ENCODE data around the gene ADSS1. TPM values are rescaled to one million over a fixed set of nuclear protein-coding genes. Genes with fewer than 3 reads are reported as not detected.

Gene ADSS1
- total RNA-seq, 1 donor from 2014 or later, result 49.3 TPM

DNA sequence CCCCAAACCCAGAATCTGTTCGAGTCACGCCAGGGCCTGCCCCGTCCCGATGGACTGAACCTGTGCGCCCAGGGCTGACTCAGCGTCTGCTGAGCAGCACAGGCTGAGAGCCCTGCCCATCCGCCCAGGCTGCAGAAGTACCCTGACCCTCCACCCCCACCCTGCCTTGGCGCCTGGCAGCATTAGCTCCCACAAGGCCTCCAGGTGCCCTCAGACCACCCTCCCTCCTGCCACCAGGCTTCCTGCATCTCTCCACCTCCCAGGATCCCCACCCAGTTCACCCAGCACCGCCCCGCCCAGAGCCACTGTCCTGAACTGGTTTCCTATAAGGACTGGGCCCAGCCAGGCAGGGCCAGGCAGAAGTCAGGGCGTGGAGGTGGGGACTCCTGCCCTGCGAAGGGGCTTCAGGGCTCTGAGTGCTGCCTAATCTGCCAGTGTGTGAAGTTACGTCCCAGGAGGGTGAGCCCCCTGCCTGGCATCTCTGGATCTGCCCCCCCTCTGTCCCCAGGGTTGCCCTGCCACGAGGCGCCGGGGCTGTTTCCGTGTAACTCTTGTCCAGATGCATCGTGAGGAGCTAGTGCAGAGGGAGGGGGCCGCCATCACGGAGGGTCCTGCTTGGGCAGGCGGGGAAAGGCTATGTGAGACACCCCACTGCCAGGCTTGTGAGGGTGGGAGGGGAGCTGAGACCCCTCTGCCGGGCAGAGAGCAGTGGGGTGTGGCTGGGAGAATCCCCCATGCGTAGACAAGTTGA is 9.1 kb downstream of the ADSS1 start:
- peak; percentile 47 for DNase-seq (ENCODE audit: low spot score)

GRCh38 chr14:104734051-104734587 is 10.1 kb downstream of the ADSS1 start:
- no peak for DNase-seq (ENCODE audit: low spot score)

DNA sequence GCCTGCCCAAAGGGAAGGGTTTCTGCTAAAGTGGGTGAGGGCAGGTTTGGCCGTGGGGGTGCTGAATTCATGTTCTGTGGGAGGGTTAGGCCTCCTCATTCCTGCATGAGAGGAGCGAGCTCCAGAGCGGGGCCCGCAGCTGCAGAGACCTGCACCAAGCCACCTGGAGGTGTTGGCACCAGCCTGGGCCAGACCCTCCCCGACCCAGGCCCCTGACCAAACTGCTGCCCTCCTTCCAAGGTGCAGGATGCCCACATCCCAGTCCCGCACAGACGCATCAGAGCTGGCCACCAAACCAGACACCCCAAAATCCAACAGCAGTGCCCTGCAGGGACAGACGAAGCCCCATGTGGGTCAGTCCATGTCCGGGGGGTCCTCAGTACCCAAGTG is 10.6 kb downstream of the ADSS1 start:
- no peak for DNase-seq (ENCODE audit: low spot score)

DNA sequence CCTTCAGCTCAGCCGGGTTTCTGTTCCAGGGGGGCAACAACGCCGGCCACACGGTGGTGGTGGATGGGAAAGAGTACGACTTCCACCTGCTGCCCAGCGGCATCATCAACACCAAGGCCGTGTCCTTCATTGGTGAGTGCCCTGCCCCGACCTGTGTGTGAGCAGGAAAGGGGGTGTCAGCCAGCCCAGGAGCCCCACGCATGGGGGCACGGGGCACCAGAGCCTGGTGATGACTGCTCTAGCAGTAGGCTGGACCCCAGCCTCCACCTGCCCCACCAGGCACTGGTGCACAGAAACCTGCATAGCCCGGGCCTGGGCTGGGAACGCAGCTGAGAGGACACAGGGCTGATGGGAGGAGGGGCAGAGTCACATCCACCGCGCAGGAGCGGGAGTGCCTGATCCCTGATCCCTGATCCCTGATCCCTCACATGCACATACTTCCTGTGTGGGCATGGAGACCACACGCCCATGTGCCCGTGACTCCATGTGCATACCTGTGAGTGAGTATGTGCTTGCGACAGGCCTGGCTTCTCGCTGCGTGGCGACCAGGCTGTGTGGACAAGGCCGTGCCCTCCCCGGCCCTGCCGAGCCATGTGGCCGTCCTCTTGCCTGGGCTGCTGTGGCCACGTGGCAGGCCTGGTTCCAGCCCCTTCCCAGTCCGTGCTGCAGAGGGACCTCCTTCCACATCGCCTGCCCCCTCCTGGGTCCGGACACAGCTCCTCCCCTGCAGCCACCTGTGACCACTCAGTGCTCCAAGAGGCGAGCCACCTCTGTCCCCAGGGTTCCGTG is 11.2 kb downstream of the ADSS1 start:
- peak; percentile 44 for DNase-seq (ENCODE audit: low spot score)

DNA sequence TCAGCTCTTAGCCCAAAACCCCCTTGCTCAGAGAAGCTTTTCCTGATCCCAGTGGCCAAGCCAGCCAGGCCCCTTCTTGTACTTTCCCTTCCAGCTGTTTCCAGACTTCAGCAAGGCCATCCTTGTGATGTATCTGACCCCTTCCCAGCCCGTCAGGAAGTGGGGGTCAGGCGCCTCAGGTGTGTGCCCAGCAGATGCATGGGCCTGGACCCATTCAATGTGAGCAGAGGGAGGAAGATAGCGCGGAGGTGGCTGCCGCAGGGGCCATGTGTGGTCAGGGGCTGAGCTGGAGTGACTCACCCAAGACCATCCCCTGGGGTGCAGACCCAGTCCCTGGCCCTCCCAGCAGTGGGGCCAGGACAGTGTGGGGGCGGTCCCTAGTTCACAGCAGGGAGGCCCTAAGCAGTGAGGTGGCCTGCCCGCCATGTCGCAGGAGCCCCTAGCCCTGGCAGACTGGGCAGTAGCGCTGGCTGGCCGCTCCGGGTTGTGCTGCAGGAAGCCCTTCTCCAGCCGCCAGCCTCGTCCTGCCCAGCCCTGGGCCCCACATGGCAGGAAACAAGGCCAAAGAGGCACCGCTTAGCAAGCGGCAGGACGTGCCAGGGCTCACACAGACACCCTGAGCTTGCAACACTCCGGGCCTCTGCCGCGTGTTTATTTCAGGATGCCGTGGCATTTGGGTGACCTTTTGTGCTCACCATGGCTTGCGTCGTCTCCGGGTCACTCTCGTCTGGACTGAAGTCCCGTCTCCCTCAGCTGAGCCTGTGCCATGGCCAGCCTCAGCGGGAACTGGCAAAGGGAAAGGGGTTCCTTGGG is 12.0 kb downstream of the ADSS1 start:
- DNase-seq (ENCODE audit: low spot score), result peak; percentile 89

DNA sequence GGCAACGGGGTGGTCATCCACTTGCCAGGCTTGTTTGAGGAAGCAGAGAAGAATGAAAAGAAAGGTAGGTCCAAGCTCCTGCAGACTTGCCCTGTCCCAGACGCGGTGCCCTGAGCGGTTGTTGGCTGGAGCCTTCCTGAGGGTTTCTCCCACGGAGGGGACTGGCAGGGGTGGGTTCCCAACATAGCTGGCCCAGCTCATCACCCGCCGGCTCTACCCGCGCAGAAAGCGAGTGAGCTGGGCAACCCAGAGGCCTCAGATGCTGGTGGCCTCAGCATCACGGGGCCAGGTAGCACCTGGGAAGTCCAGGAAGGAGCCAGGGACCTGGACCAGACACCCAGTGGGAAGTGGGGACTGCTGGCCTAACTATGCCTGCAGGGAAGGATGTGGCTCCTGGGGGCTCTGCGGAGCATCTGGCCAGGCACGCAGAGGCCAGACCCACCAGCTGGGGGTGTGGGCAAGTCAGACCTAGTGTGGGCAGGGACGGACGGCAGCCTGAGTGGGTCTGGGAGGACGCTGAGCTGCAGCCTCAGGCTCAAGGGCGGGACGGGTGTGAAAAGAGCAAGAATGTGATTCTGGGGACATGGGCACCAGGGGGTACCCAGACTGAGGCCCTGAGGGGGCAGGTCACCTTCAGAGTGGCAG is 14.5 kb downstream of the ADSS1 start:
- no peak for DNase-seq (ENCODE audit: low spot score)

DNA sequence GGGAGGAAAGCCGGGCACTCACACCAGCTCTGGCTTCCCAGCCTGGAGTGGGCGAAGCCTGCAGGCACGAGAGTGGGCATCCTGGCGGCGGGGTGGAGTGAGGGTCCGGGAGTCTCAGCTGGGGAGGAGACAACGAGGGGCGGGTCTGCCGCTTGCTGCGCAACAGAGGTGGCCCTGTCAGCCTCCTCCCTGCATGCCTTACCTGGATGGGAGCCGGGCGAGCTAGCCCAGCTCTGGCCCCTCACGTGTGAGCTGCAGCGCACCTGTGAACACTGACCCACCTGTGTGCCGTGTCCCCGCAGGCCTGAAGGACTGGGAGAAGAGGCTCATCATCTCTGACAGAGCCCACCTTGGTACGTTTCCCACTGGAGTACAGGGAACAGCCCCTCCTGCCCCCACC is 15.0 kb downstream of the ADSS1 start:
- DNase-seq (ENCODE audit: low spot score), result no peak

DNA sequence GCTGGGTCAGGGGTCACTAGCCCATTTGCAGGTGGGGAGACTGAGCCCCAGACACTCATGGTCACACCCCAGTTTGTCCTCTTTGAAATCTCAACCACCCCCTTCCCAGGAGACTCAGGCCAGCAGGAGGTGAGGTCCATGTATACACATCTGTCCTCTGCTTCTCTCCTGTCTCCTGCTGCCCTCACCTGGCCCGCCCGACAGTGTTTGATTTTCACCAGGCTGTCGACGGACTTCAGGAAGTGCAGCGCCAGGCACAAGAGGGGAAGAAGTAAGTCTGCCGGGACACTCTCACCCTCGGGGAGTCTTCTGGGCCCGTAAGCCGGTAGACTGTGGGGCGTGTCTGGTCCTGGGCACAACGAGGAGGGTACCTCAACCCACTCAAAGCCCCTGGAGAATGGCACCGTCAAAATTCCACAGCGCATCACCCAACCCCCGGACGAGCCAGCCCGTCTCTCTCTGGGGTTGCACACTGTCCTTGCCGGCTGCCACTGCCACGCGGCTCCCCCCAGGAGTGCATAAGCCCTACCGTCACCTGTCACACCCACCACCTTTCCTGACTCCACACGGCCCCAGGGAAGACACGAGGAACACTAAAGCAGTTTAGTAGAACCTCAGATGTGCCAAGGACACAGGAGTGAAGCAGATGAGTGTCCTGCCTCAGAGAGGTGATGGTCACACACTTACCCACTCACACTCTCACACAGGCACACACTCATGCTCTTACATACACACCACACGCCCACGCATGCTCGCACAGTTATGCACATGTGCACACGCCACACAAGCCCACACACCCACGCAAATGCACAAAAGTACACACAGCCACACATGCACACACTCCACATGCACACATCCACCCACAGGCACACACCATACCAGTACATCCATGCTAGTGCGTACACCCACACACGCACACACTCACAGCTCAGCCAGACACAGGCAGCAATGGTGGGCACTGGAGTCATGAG is 15.8 kb downstream of the ADSS1 start:
- no peak for DNase-seq (ENCODE audit: low spot score)

DNA sequence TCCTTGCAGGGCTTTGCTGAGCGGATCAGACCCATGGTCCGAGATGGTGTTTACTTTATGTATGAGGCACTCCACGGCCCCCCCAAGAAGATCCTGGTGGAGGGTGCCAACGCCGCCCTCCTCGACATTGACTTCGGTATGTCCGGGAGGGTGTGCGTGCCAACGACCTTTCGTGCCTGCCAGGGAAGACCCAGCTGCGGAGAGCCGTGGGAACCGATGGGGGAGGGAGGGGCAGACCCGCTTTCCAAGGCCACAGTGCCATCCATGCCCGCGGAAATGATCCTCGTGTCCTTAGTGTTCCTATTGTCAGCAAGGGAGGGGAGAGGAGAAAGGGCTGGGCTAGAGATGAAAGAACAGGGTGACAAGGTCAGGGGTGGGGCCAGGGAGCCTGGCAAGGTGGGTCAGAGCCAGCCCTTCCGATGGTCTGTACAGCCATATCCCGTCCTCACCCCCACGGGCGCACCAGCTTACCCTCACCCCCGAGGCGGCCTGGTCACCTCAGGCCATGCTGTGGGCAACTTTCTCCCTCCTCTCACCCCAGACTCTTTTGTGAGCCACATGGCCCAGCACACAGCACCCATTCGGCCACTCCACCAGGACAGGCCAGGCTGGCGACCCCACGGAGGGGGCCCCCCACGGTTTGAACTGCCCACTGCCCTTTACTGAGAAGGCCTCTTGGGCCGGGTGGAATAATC is 17.2 kb downstream of the ADSS1 start:
- DNase-seq (ENCODE audit: low spot score), result no peak

GRCh38 chr14:104741803-104742251 is 17.8 kb downstream of the ADSS1 start:
- DNase-seq (ENCODE audit: low spot score), result no peak

GRCh38 chr14:104742586-104743455 is 18.8 kb downstream of the ADSS1 start:
- no peak for DNase-seq (ENCODE audit: low spot score)

GRCh38 chr14:104743461-104744380 is 19.7 kb downstream of the ADSS1 start:
- no peak for DNase-seq (ENCODE audit: low spot score)

GRCh38 chr14:104744484-104744883 is 20.5 kb downstream of the ADSS1 start:
- no peak for DNase-seq (ENCODE audit: low spot score)

DNA sequence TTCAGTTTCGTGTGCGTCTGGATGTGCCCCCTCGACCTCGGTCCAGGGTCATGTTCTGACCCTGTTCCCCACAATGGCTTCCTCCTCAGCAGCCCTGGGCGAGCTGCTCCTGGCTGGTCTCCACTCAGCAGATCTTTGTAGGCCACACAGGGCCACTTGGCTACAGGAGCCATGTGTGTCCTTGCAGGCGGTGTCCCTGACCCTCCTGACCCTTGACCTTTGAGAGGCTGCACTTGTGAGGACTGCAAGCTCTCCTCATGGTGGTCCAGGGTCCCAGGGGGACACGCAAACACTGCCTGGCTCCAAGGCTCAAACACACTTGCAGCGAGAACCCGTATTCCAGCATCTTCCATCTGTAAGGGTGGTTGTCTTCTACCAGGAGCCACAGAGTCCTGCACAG is 21.4 kb downstream of the ADSS1 start:
- no peak for DNase-seq (ENCODE audit: low spot score)

GRCh38 chr14:104746071-104746545 is 22.1 kb downstream of the ADSS1 start:
- DNase-seq (ENCODE audit: low spot score), result no peak

DNA sequence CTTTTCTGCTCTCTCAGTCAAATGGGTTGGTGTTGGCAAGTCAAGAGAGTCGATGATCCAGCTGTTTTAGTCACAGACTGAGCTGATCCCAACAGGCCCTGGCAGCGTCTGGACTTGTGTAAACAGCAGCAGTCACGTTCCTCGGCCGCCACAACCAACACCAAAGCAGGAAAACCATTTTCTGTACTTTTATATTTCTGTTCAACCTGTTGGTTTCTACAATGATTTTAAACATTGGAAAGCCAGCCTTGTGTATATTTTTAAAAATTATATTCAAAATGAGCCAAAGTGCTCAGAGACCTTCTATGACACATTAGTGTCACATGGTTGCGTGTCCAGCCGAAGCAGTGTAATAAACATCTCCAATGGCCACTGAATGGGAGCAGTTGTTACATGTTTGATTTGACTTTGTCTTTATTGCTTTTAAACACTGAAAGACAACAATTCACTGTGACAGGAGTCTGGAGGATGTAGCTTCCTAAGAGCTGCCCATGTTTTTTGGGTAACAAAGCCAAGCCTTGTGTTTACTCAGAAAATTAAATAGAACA is 23.0 kb downstream of the ADSS1 start:
- DNase-seq (ENCODE audit: low spot score), result peak; percentile 54

DNA sequence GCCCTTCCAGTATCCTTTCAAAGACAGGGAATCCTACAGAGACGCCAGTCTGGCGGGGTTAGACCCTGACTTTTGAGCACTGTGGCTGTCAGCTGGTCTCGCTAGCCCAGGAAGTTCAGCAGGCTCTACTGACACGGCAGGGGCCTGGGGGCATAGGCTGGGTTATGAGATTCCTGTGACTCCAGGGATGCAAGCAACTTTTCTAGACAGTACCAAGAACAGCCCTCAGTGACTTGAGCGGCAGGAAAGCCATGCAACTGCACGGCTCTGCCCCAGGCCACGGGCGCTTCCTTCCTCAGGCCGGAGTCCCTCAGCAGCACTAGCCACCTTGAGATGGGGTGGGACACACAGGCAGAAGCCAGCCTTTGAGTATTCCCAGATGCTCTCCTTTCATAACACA is 23.8 kb downstream of the ADSS1 start:
- DNase-seq (ENCODE audit: low spot score), result no peak
